Measurements from ENCODE around the gene TCAF1. TPM values are rescaled to one million over a fixed set of nuclear protein-coding genes. Genes with fewer than 3 reads are reported as not detected.
"Not testable (repeated sequence)": the region's sequence is repeated elsewhere in the genome, so short reads cannot be mapped to it uniquely, and the experiment has no call there.

Gene TCAF1
- total RNA-seq, 1 donor from 2014 or later, result 40.0 TPM

GRCh38 chr7:143871534-143871933, 30.4 kb downstream of the TCAF1 start:
- DNase-seq (ENCODE audit: low read depth, low spot score), result not testable (repeated sequence)

- not testable (repeated sequence) for DNase-seq (ENCODE audit: low read depth, low spot score)
Observed at GRCh38 chr7:143857994-143858393, 44.0 kb downstream of the TCAF1 start.

- not testable (repeated sequence) for DNase-seq (ENCODE audit: low read depth, low spot score)
Observed at GRCh38 chr7:143855443-143855842, 46.5 kb downstream of the TCAF1 start.

- no peak for DNase-seq (ENCODE audit: low read depth, low spot score)
Observed at GRCh38 chr7:143850682-143851081, 51.3 kb downstream of the TCAF1 start.

GRCh38 chr7:143849785-143850479, 52.0 kb downstream of the TCAF1 start:
- no peak for DNase-seq (ENCODE audit: low read depth, low spot score)

GRCh38 chr7:143848192-143848591, 53.8 kb downstream of the TCAF1 start:
- DNase-seq (ENCODE audit: low read depth, low spot score), result no peak

- DNase-seq (ENCODE audit: low read depth, low spot score), result no peak
Observed at GRCh38 chr7:143846692-143847091, 55.3 kb downstream of the TCAF1 start.

GRCh38 chr7:143841696-143842095, 60.3 kb downstream of the TCAF1 start:
- DNase-seq (ENCODE audit: low read depth, low spot score), result not testable (repeated sequence)

GRCh38 chr7:143840062-143840461, 61.9 kb downstream of the TCAF1 start:
- DNase-seq (ENCODE audit: low read depth, low spot score), result not testable (repeated sequence)

GRCh38 chr7:143837223-143837622, 64.8 kb downstream of the TCAF1 start:
- not testable (repeated sequence) for DNase-seq (ENCODE audit: low read depth, low spot score)

- not testable (repeated sequence) for DNase-seq (ENCODE audit: low read depth, low spot score)
Observed at GRCh38 chr7:143836622-143837021, 65.4 kb downstream of the TCAF1 start.

GRCh38 chr7:143836088-143836487, 65.9 kb downstream of the TCAF1 start:
- not testable (repeated sequence) for DNase-seq (ENCODE audit: low read depth, low spot score)

- DNase-seq (ENCODE audit: low read depth, low spot score), result not testable (repeated sequence)
Observed at GRCh38 chr7:143826578-143826977, 75.4 kb downstream of the TCAF1 start.

GRCh38 chr7:143824295-143825135, 77.5 kb downstream of the TCAF1 start:
- not testable (repeated sequence) for DNase-seq (ENCODE audit: low read depth, low spot score)

GRCh38 chr7:143823634-143824294, 78.2 kb downstream of the TCAF1 start:
- DNase-seq (ENCODE audit: low read depth, low spot score), result not testable (repeated sequence)

- not testable (repeated sequence) for DNase-seq (ENCODE audit: low read depth, low spot score)
Observed at GRCh38 chr7:143821392-143822277, 80.3 kb downstream of the TCAF1 start.

- DNase-seq (ENCODE audit: low read depth, low spot score), result not testable (repeated sequence)
Observed at GRCh38 chr7:143817873-143818272, 84.1 kb downstream of the TCAF1 start.

- DNase-seq (ENCODE audit: low read depth, low spot score), result not testable (repeated sequence)
Observed at GRCh38 chr7:143816471-143817133, 85.4 kb downstream of the TCAF1 start.

- DNase-seq (ENCODE audit: low read depth, low spot score), result not testable (repeated sequence)
Observed at GRCh38 chr7:143810639-143811038, 91.3 kb downstream of the TCAF1 start.

- not testable (repeated sequence) for DNase-seq (ENCODE audit: low read depth, low spot score)
Observed at GRCh38 chr7:143806664-143807071, 95.3 kb downstream of the TCAF1 start.
